GM19372 (cell line): Measurements from ENCODE around the gene C1QTNF8.

Experiments
- ATAC-seq: cut with Tn5 transposase; IDR thresholded peaks from one replicate; pipeline ENCODE4 v1.9.1; 2021; ENCODE audit warnings: mild to moderate bottlenecking, low read depth, moderate library complexity; ENCODE audit not compliant: unreplicated experiment

The C1QTNF8 gene

GRCh38 chr16:1096169-1097082, at the start of gene C1QTNF8:
Gene C1QTNF8 (minus strand): TSS chr16:1096244. CDS start chr16:1094922, 1,322 bp downstream.
- no peak for ATAC-seq

GRCh38 chr16:1145383-1146100, 49.5 kb upstream of the C1QTNF8 start:
- ATAC-seq = no peak

GRCh38 chr16:1144476-1145382, 48.7 kb upstream of the C1QTNF8 start:
- ATAC-seq = no peak

- ATAC-seq = no peak
These were observed 47.9 kb upstream of the C1QTNF8 start for GRCh38 chr16:1143761-1144450.

GRCh38 chr16:1142911-1143310, 46.9 kb upstream of the C1QTNF8 start:
- no peak for ATAC-seq

- ATAC-seq = no peak
These were observed 45.7 kb upstream of the C1QTNF8 start for GRCh38 chr16:1141716-1142115.

- ATAC-seq = no peak
These were observed 45.1 kb upstream of the C1QTNF8 start for GRCh38 chr16:1141191-1141590.

- no peak for ATAC-seq
These were observed 44.6 kb upstream of the C1QTNF8 start for GRCh38 chr16:1140582-1141162.

GRCh38 chr16:1137604-1138003, 41.6 kb upstream of the C1QTNF8 start:
- no peak for ATAC-seq

GRCh38 chr16:1135459-1135825, 39.4 kb upstream of the C1QTNF8 start:
- no peak for ATAC-seq

- no peak for ATAC-seq
These were observed 38.9 kb upstream of the C1QTNF8 start for GRCh38 chr16:1134776-1135458.

- no peak for ATAC-seq
These were observed 37.9 kb upstream of the C1QTNF8 start for GRCh38 chr16:1133810-1134520.

- ATAC-seq = no peak
These were observed 37.2 kb upstream of the C1QTNF8 start for GRCh38 chr16:1133271-1133670.

- no peak for ATAC-seq
These were observed 36.4 kb upstream of the C1QTNF8 start for GRCh38 chr16:1132431-1132830.

GRCh38 chr16:1131378-1131994, 35.4 kb upstream of the C1QTNF8 start:
- ATAC-seq = no peak

- no peak for ATAC-seq
These were observed 34.3 kb upstream of the C1QTNF8 start for GRCh38 chr16:1130382-1130781.

GRCh38 chr16:1129106-1129960, 33.3 kb upstream of the C1QTNF8 start:
- no peak for ATAC-seq
